Endometrium (tissue), 2 donors: ENCODE results near the gene ASCL4.

ENCODE experiments used
- FAIRE-seq: peaks from 2 replicates; lab custom pipeline; 2012; peaks lifted over from hg19 to GRCh38; lab: Jason Lieb, UNC
- donor health status: control.
- donor health status: control.

ASCL4 gene

DNA sequence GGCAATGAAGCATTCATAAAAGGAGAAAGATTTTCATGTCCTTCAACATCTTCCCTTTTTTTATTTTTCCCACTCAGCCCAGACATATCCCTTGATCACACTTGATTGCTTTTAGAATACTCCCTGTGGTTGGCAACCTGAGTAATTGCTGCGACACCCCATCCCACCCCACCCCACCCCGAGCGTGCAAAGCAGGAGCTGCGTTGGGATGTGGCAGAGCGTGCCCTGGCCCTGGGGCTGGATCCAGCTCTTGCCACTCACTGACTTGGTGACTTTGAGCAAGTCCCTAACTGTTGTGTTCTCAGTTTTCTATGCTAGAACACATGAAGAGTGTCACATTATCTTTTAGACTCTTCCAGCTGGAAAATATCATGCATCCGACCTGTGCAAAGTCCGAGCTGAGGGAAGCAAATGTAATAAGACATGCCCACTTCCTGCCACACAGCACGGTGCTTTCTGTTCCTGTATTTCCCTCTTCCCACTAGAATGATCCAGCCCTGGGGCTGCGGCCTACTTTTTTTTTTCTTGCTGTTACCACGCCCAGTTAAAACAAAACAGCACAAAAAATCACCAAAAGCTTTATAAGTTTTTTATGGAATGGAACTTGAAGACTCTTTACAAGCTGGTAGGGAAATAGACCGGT lies 4.0 kb downstream of the ASCL4 start:
- no peak for FAIRE-seq

DNA sequence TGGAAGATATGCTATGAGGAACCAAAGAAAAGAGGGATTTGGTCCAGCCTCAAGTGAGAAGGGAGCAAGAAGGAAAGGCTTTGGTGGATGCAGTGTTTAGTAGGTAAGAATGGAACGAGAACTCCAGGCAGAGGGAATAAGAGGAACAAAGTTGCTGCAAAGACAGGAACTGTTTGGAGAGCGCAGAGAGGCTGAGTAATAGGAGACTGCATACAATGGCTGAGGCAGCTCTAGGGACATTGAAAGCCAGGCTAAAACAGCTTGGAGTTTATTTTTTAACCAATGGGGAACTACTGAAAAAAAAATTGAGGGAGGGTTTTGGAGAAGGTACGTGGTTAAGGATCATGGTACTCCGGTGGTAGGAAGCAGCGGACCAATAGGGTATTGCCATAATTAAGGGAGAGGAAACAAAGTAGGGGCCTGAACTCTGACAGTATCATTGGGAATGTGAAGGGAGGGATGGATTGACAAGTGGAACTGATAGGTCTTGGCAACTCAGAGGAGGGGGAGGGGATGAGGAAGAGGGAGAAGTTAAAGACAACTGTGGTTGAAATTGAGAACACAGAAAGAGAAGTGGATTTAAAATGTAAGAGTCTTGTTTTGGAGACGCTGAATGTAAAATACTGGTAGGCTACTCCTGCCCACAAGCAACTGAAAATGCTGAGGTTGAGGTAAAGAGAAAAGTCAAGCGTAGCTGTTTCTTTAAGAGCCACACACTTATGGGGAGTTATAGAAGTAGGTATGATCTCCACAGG lies 4.8 kb downstream of the ASCL4 start:
- no peak for FAIRE-seq

DNA sequence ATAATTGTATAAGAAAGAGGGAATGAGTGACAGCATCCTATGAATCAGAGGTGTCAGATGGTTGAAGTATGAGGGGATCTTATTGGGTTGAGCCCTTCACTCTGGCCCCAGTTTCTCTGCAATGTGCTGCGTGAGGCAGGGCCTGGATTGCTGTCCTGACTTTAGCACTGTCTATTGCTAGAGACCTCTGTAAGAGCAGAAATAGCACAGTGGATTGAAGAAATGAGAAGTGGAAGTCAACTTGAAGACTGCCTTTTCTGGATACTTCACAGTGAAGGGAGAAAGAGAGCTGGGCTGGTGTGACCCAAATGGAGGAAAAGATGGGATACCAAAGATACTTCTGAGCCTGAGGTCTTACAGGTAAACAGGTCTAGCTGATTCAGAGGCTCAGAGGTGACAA lies 5.8 kb downstream of the ASCL4 start:
- no peak for FAIRE-seq

- FAIRE-seq: no peak
Observed at GRCh38 chr12:107782067-107782466, 7.6 kb downstream of the ASCL4 start.

DNA sequence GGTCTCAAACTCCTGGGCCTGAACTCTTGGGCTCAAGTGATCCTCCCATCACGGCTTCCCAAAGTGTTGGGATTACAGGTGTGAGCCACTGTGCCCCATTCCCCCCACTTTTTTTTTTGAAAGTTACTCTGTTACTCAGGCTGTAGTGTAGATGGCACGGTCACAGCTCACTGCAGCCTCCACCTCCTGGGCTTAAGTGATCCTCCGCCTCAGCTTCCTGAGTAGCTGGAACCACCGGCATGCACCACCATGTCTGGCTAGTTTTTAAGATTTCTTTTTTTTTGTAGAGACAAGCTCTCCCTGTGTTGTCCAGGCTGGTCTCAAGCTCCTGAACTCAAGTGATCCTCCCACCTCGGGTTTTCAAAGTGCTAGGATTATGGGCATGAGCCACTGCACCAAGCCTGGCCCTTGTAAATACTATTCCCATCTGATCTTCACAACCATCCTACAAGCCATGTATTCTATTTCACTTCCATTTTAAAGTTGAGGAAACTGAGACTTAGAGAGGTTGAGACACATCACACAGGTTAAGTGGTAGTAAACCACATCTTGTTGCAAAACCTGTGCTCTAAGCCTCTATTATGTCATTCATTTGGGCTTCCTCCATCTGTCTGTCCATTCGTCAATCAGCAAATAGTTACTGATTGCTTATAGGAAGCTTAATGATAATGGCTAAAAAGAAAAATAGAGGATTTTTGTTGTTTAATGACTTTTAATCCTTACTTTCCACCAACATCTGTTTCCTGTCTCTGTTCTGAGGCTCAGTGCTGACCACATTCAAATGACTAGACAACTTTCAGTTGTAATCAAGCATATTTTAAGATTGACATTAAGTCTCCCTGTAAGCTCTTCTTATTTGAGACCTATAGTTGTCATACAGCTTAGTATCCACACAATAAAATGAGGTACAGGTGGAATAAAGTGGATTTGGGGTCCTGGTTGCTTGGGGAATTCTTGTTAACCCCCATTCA lies 9.2 kb downstream of the ASCL4 start:
- FAIRE-seq: no peak

DNA sequence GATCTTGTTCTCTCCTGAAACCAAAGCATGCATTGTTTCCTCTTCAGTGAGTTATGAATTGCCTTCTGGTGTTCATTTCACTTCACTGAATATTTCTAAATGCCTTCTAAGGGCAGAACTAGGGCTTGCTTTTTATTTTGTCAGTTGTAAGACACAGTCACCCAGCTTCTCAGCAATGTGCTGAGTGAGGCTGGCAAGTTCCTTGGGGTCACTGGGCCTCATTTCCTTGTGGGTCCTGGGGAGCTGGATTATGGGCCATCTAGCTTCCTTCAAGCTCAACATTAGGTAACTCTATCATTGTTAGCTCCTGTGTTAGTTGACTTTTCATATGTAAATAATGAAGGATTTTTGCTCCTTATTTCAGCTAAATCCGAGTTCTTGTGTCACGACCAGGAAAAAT lies 13.8 kb downstream of the ASCL4 start:
- no peak for FAIRE-seq

- no peak for FAIRE-seq
Observed at GRCh38 chr12:107788690-107789458, 14.4 kb downstream of the ASCL4 start.

GRCh38 chr12:107791465-107792089 lies 17.1 kb downstream of the ASCL4 start:
- FAIRE-seq: no peak

DNA sequence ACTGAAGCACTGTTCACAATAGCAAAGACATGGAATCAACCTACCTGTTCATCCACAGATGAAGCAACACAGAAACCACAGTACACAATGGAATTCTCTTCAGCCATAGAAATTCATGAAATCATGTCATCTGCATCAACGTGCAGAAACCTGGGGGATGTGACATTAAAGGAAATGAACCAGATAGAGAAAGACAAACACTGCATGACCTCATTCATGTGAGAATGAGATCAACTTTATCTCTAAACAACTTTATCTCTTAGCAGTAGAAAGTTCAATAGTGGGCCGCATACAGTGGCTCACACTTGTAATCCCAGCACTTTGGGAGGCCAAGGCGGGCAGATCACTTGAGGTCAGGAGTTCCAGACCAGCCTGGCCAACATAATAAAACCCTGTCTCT lies 19.9 kb downstream of the ASCL4 start:
- no peak for FAIRE-seq

DNA sequence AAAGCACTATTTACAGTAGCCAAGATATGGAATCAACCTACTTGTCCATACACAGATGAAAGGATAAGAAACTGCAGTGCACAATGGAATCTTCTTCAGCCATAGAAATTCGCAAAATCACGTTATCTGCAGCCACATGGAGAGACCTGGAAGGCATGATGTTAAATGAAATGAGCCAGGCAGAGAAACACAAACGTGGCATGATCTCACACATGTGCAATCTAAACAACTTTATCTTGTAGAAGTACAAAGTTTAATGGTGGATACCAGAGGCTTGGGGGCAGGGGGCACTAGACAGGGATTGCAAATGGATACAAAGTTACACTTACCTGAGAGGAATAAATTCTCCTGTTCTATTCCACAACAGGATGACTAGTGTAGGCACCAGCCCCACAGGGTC lies 24.1 kb downstream of the ASCL4 start:
- FAIRE-seq: no peak

DNA sequence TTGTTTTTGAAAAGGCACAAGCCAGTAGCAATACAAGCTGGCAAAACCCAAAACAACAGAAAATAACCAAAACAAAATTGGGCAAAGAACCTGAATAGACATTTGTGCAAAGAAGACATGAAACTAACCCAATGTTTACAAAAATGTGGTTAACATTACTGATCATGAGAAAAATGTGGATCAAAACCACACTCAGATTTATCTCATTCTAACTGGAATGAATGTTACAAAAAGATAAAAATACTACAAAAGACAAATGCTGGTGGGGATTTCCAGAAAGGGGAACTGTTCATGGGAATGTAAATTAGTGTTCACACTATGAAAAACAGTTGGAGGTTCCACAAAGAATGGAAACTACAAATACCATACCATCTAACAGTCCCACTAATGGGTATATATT lies 26.6 kb downstream of the ASCL4 start:
- FAIRE-seq: no peak

GRCh38 chr12:107803092-107803491 lies 28.6 kb downstream of the ASCL4 start:
- FAIRE-seq: no peak

GRCh38 chr12:107805488-107806180 lies 31.1 kb downstream of the ASCL4 start:
- FAIRE-seq: no peak

DNA sequence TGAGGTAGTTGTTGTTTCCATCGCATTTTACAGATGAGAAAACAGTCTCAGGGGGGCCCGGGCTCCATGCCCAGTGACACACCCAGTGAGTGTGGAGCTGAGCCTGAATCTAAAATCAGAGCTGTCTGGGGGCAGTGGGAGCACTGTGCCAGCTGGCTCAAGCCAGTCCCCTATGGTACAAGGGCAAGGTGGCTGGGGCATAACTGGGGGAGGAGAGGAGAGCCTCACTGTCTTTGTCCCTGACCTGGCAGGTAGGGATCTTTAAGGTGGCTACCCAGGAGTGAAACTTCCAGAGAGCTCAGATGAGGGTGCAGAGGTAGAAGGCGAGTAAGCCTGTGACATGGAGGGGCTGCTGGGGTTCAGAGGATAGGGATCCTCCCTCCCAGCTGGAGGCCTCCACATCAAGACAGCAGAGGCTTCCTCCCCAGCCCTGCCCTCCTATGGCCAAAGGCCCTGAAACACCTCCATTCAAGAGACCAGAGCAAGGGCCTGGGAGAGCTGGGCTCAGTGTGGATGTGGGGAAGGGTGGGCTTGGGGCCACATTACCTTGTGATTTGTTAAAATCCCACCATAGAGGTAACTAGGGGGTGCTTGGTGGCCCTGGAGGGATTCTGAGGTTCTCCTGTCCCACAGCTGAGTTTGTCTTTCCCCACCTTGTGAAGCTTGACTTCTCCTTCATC lies 33.1 kb downstream of the ASCL4 start:
- no peak for FAIRE-seq

DNA sequence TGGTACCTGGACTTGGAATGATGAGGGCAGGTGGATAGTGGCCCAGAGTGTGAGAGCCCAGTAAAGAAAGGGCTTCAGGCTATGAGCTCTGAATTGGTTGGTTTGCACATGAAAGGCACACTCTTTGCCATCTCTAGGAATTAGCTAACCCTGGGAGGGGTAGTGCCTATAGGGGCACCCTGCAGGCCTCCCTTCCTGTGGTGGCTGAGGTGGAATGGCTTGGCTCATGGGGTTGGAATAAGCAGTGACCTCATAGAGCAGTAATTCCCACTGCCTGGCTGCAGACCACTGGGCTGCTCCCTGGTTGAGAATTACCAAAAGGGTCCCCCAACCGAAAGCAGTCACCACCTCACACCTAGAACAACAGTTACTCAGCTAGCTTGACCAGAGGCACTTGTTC lies 42.7 kb downstream of the ASCL4 start:
- no peak for FAIRE-seq

GRCh38 chr12:107818984-107819383 lies 44.5 kb downstream of the ASCL4 start:
- no peak for FAIRE-seq

DNA sequence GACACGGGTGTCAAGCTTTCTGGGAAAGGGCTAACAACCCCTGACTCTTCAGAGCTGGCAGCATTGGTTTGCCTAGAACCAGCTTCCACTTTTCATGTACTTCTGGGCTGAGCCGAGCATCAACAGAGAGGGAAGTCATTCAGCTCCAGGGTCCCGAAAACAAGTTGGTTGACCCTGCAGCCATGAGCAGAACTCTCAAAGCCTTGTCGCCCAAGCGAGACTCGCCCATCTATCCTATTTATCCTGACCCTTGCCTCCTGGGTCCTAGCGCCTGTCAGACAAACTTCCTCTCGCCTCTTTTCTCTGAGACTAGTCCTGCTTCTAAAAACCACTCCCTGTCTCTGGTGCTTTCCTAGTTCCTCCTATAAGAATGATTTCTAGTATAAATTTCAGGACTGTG lies 47.9 kb downstream of the ASCL4 start:
- no peak for FAIRE-seq
